GM18858 (cell line): ENCODE measurements around the gene CARS2.
A peak's percentile ranks its signal among the peaks of the same experiment; 100 is the strongest.
"Not testable (repeated sequence)": the region's sequence is repeated elsewhere in the genome, so short reads cannot be mapped to it uniquely, and the experiment has no call there.

Source experiments
- ATAC-seq: cut with Tn5 transposase; IDR thresholded peaks from one replicate; pipeline ENCODE4 v1.9.1; 2021; ENCODE audit not compliant: unreplicated experiment

The CARS2 gene, protein sequence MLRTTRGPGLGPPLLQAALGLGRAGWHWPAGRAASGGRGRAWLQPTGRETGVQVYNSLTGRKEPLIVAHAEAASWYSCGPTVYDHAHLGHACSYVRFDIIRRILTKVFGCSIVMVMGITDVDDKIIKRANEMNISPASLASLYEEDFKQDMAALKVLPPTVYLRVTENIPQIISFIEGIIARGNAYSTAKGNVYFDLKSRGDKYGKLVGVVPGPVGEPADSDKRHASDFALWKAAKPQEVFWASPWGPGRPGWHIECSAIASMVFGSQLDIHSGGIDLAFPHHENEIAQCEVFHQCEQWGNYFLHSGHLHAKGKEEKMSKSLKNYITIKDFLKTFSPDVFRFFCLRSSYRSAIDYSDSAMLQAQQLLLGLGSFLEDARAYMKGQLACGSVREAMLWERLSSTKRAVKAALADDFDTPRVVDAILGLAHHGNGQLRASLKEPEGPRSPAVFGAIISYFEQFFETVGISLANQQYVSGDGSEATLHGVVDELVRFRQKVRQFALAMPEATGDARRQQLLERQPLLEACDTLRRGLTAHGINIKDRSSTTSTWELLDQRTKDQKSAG

GRCh38 chr13:110705826-110706569 lies at the start of gene CARS2:
TSS of gene CARS2 (minus strand) at chr13:110706116. CDS start at chr13:110706093, 23 bp downstream.
- ATAC-seq: peak; percentile 83

GRCh38 chr13:110748271-110748670 lies 42.4 kb upstream of the CARS2 start:
- ATAC-seq: no peak

DNA sequence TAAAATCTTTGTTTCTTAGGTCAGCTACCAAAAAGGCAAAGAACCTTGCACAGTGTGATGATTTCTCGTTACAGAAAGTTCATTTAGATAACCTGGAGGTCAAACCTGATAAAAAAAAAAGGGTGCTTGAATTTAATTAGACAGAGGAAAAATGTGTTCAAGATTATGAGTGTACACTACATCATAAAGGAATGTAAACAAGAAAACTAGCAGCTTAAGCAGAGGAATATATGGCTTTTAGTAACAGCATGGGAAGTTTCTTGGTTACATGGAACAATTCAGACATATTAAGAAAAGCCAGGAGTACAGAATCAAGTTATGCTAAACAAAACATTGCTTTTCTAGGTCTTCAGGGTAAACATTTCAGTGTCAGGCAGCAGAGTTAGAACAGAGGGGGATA lies 40.5 kb upstream of the CARS2 start:
- ATAC-seq: no peak

GRCh38 chr13:110743687-110744086 lies 37.8 kb upstream of the CARS2 start:
- no peak for ATAC-seq

- ATAC-seq: no peak
Measured at GRCh38 chr13:110737555-110737954, 31.6 kb upstream of the CARS2 start.

DNA sequence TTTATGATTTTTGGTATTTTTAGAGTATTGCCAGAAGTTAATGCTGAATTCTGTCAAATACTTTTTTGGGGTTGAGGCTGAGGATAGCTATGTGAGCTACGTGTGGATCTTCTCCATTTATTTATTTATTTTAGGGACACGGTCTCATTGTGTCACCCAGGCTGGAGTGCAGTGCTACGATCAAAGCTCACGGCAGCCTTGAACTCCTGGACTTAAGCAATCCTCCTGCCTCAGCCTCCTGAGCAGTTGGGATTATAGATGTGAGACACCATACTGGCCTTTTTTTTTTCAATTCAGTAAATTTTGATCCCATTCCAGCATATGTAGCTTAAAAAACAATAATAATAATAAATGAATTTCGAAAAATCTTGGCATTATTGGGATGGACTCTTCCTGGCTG lies 28.6 kb upstream of the CARS2 start:
- no peak for ATAC-seq

GRCh38 chr13:110731072-110731471 lies 25.2 kb upstream of the CARS2 start:
- no peak for ATAC-seq

- no peak for ATAC-seq
Measured at GRCh38 chr13:110726726-110727125, 20.8 kb upstream of the CARS2 start.

DNA sequence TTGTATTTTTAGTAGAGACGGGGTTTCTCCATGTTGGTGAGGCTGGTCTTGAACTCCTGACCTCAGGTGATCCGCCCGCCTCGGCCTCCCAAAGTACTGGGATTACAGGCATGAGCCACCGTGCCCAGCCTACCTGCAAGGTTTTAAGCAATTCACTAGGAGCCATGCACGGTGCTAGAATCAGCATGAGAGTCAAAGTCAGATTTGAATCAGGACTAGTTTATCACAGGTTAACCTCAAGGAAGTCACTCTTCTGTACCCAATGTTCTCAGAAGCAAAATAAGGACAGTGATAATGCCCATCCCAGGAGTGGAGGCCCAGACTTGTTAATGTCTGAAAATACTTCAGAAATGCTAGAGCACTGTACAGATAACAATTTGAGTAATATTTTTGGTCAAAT lies 20.2 kb upstream of the CARS2 start:
- ATAC-seq: not testable (repeated sequence)

GRCh38 chr13:110723598-110723997 lies 17.7 kb upstream of the CARS2 start:
- no peak for ATAC-seq

GRCh38 chr13:110722971-110723370 lies 17.1 kb upstream of the CARS2 start:
- no peak for ATAC-seq

DNA sequence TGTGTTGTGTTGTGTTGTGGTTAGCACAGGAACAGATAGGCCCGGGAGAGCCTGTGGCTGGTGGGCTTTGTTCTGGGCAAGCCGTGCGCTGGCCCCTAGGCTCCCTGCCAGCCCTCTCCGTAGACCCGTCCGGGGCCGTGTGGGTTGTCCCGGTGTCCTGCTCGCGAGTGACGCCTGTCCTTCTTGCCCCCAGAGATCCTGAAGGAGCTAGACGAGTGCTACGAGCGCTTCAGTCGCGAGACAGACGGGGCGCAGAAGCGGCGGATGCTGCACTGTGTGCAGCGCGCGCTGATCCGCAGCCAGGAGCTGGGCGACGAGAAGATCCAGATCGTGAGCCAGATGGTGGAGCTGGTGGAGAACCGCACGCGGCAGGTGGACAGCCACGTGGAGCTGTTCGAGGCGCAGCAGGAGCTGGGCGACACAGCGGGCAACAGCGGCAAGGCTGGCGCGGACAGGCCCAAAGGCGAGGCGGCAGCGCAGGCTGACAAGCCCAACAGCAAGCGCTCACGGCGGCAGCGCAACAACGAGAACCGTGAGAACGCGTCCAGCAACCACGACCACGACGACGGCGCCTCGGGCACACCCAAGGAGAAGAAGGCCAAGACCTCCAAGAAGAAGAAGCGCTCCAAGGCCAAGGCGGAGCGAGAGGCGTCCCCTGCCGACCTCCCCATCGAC lies 13.3 kb upstream of the CARS2 start:
- ATAC-seq: no peak

- no peak for ATAC-seq
Measured at GRCh38 chr13:110716247-110716515, 10.3 kb upstream of the CARS2 start.

GRCh38 chr13:110715395-110716246 lies 9.7 kb upstream of the CARS2 start:
- peak; percentile 47 for ATAC-seq

- no peak for ATAC-seq
Measured at GRCh38 chr13:110714797-110715394, 9.0 kb upstream of the CARS2 start.

DNA sequence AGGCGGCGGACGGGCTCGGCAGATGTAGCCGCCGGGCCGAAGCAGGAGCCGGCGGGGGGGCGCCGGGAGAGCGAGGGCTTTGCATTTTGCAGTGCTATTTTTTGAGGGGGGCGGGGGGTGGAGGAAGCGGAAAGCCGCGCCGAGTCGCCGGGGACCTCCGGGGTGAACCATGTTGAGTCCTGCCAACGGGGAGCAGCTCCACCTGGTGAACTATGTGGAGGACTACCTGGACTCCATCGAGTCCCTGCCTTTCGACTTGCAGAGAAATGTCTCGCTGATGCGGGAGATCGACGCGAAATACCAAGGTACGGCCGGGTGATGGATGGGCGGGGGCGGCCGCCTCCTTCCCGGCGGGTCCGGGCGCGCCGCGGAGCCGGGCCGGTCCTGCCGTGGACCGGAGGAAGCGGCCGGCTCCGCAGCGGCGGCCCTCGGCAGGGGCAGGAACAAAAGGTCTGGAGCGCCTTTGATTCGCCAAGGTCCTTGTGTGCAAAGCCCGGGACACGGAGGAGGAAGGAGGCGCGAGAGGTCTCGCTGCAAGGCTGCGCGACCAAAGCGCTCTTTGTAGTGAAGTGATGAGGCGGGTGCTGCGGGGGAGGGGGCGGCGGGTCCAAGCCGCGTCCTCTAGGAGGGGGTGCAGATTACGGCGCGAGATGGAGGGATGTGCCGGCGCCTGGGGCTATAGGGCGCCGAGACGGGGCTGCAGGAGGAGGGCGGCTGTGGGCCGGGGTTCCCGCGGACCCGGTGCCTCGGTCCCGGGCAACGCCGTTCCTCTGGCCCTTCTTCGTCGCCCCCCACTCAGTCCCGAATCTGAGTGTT lies 8.3 kb upstream of the CARS2 start:
- no peak for ATAC-seq

GRCh38 chr13:110713642-110713952 lies 7.7 kb upstream of the CARS2 start, which contains the start of gene ING1:
TSS of gene ING1 (plus strand) at chr13:110713700. CDS start at chr13:110714150, 450 bp downstream.
- no peak for ATAC-seq

DNA sequence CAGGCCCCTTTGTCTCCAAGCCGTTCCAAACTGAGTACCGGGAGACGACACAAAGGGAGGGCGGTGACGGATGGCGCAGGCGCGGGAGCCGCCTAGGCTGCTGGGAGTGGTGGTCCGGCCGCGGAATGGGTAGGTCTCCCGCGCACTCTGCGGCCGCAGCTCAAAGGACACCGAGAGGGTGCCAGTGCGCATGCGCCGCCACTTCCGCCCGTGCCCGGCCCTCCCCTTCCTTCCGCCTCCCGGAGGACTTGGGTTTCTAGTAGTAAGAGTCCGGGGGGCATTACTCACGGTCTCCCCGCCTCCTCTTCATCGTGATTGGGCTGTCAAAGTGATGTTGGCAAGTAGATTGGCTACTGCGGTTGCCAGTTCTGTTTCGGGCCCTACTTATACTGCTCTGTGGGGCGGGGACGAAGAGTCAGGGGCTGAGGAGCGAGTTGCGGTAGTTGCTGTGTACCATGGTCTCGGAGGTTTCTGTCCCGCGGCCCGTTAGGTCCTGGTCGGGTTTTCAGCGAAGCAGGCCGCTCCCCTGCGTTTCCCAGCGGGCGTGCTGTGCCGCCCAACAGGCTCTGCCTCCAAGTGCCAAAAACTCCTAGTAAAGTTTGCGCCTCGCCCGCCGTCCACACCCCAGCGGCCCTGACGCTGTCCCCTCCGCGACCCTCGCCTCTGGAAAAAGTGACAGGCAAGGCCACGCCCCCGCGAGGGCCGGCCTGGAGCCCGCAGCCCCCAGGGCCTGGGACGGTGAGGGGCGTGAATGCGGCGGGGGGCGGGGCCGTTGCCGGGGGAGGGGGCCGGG lies 7.1 kb upstream of the CARS2 start:
- ATAC-seq: peak; percentile 38
